ENCODE data around the gene NLGN1. TPM values are rescaled to one million over a fixed set of nuclear protein-coding genes. Genes with fewer than 3 reads are reported as not detected.

NLGN1 gene
- total and polyA plus RNA-seq, 8 donors, result 3.1 to 11.9 (median 8.0) TPM

DNA sequence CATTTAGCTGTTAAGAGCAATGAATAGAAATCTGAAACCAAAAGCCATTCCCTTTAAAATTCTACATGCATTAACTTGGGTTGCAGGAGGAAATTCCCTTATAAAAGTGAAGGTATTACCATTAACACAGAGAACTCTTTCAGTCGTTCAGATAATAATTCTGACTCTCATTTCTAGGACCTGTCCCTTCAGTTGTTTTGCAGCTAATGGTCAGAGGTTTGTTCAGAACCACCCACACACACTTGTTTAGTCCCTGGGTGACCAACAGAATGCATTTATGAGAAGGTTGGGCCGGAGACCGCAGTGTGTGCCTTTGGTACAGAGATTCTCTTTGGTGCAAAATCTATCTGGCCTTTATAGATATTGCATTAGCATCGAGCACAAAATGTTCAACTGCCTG is 492.5 kb downstream of the NLGN1 start:
- TF ChIP-seq, protein P1, sequence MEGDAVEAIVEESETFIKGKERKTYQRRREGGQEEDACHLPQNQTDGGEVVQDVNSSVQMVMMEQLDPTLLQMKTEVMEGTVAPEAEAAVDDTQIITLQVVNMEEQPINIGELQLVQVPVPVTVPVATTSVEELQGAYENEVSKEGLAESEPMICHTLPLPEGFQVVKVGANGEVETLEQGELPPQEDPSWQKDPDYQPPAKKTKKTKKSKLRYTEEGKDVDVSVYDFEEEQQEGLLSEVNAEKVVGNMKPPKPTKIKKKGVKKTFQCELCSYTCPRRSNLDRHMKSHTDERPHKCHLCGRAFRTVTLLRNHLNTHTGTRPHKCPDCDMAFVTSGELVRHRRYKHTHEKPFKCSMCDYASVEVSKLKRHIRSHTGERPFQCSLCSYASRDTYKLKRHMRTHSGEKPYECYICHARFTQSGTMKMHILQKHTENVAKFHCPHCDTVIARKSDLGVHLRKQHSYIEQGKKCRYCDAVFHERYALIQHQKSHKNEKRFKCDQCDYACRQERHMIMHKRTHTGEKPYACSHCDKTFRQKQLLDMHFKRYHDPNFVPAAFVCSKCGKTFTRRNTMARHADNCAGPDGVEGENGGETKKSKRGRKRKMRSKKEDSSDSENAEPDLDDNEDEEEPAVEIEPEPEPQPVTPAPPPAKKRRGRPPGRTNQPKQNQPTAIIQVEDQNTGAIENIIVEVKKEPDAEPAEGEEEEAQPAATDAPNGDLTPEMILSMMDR (IDR thresholded peaks at IDR 0.05), result no peak
- intact Hi-C loops (cut with DNase I), result no loop called here
- H3K27ac ChIP-seq, result no peak overlapping the region
- H3K4me1 ChIP-seq, result no peaks in the 10 kb centered on the region
- no peaks in the 10 kb centered on the region for H3K36me3 ChIP-seq
- no peak overlapping the region for H3K4me3 ChIP-seq
- no peak for ATAC-seq
- DNase-seq, result no peak
- H3K27me3 ChIP-seq, result no peaks in the 10 kb centered on the region
- no peaks in the 10 kb centered on the region for H3K9me3 ChIP-seq

DNA sequence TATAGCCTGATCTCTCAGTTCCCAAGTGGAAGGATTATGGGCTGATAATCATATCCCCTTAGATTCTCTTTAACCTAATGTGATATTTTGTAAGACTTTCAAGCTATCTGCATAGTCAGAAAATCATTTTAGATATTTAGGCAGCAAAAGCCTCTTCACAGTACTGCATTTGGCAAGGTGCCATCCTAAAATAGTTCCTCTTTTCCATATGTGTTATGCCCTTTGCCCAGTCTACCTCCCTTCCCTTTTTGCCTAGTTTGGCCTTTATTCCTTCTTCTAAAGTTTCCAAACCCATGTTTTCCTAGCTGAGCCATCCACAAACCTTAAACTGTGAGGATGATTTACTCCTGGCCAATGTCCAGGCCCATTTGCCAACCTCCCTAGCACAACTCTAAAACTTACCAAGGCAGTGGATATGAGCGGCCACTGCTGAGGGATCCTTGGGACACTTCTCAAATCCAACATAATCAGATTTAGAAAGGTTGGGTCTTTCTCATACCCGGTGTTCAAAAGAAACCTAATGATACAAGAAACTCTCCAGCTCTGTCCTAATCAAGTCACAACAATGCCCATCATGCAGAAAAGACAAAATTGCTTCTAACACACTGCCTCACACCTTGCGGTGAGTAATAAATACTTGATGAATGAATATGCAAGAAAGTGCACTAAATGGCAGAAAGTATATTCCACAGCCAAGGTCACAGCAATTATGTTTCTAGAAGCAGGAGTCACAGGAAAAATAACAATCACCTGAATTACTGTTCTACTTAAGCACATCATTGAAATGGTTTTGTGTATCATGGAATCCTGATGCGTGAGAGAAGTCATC is 493.9 kb downstream of the NLGN1 start:
- DNase-seq, result peak in 1 of 4 donors; percentile 9
- Histone ChIP-seq H3K27me3 (no peaks in the 10 kb centered on the region), H3K4me1 (no peaks in the 10 kb centered on the region), H3K9me3 (no peaks in the 10 kb centered on the region), H3K4me3 (no peak overlapping the region), H3K27ac (no peak overlapping the region), H3K36me3 (no peaks in the 10 kb centered on the region)
- TF ChIP-seq, protein P1 (IDR thresholded peaks at IDR 0.05), result no peak
- intact Hi-C loops (cut with DNase I), result no loop called here
- ATAC-seq, result no peak

DNA sequence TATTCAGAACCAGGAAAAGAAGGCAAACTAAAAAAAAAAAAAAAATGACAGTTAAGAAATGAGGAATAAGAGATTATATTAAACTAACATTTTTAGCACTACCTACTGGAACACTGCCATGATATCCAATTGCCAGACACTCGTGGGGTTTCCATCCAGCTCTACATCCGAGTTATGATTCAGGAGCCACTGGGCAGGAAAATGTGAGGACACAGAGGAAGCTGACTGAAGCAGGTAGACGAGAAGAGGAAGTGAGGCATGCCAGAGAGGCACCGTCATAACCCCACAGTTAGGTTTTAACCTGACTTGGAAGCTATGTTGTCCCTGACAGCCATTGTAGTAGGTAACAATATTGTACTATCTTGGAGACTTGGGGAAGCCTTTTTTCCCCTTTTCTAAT is 495.0 kb downstream of the NLGN1 start:
- TF ChIP-seq, protein P1 (IDR thresholded peaks at IDR 0.05), result no peak
- DNase-seq (no peak), ATAC-seq (no peak)

DNA sequence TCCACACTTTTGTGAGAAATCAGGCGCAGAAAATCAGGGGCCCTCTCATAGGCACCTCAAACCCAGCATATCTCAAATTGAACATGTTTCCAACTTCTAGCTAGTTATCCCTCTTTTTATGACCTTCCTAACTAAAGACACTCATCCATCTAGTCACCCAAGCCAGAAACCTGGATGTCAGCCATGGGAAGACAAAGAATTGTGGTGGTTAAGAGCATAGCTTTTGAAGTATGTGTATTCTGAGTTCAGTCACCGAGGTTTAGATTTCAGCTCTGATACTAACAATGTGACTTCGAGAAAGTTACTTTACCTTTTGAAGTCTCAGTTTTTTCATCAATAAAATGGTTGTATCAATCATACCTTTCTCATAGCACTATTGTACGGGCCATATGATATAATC is 495.5 kb downstream of the NLGN1 start:
- Histone ChIP-seq H3K27me3 (no peaks in the 10 kb centered on the region), H3K27ac (no peak overlapping the region), H3K4me1 (no peaks in the 10 kb centered on the region), H3K9me3 (no peaks in the 10 kb centered on the region), H3K4me3 (no peak overlapping the region), H3K36me3 (no peaks in the 10 kb centered on the region)
- ATAC-seq, result no peak
- intact Hi-C loops (cut with DNase I), result no loop called here
- no peak for DNase-seq
- TF ChIP-seq, protein P1 (IDR thresholded peaks at IDR 0.05), result no peak

More for the DNA sequence above, 495.0 kb downstream of the NLGN1 start:
- Histone ChIP-seq H3K4me3 (no peak overlapping the region), H3K36me3 (no peaks in the 10 kb centered on the region), H3K9me3 (no peaks in the 10 kb centered on the region), H3K27me3 (no peaks in the 10 kb centered on the region), H3K27ac (no peak overlapping the region), H3K4me1 (no peaks in the 10 kb centered on the region)
- intact Hi-C loops (cut with DNase I), result no loop called here

DNA sequence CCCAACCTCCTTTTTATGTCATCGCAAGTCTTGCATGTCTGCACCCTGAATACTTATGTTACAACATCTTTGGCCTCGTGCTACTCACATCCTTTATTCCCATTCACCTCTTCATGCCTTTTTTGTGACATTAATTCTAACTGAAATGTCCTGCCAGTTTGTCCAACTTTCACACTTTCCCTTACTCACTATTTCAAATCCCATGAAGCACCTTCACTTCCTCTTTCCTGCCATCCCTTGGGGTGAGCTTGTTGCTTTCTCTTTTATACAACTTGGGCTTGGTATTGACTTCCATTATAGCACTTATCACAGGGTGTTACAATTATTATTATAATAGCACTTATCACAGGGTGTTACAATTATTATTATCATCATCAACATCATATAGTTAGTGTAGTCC is 496.3 kb downstream of the NLGN1 start:
- ATAC-seq (no peak), DNase-seq (no peak)
- H3K36me3 ChIP-seq, result no peaks in the 10 kb centered on the region
- H3K4me1 ChIP-seq, result no peaks in the 10 kb centered on the region
- intact Hi-C loops (cut with DNase I), result no loop called here
- H3K27ac ChIP-seq, result no peak overlapping the region
- no peaks in the 10 kb centered on the region for H3K9me3 ChIP-seq
- H3K4me3 ChIP-seq, result no peak overlapping the region
- no peaks in the 10 kb centered on the region for H3K27me3 ChIP-seq
- TF ChIP-seq, protein P1 (IDR thresholded peaks at IDR 0.05), result no peak
